ENCODE data around the gene PSKH1. TPM values are rescaled to one million over a fixed set of nuclear protein-coding genes. Genes with fewer than 3 reads are reported as not detected.

PSKH1 gene
- total RNA-seq, 5 donors from 2014 or later (not counting 1 experiment from before 2014, with no cell fraction given): 14.8 to 31.4 (median 28.1) TPM

GRCh38 chr16:67856927-67857546 is 36.0 kb upstream of the PSKH1 start:
- Mint-ChIP-seq H3K36me3 (peaks cover 3% of the 10 kb centered on the region), H3K9me3 (no peaks in the 10 kb centered on the region), H3K27ac (peak overlapping the region; percentile 21 to 40), H3K4me1 (peaks cover 29 to 45% (median 38%) of the 10 kb centered on the region in 3 donors), H3K27me3 (no peaks in the 10 kb centered on the region), H3K4me3 (no peak overlapping the region)
- Histone ChIP-seq H3K4me1 (ENCODE audit: control insufficient read depth in 1 of 2, extremely low read depth in 1 of 2, insufficient read depth in 2 of 2, low read length in 2 of 2) (peaks cover 0 to 27% of the 10 kb centered on the region in 2 experiments), H3K4me3 (ENCODE audit: control insufficient read depth in 1 of 2, extremely low read depth in 1 of 2, low read length in 1 of 2) (no peak overlapping the region), H3K27ac (ENCODE audit: low read length) (peak overlapping the region; percentile 55), H3K36me3 (ENCODE audit: control insufficient read depth in 2 of 2, extremely low read depth in 1 of 2, insufficient read depth in 1 of 2, low read length in 1 of 2) (peaks cover 0 to 15% of the 10 kb centered on the region in 2 donors), H3K9me3 (no peaks in the 10 kb centered on the region), H3K27me3 (replicated peaks in 1 of 2; ENCODE audit: control insufficient read depth in 2 of 2, extremely low read depth in 1 of 2, insufficient read depth in 2 of 2, low read length in 1 of 2) (no peaks in the 10 kb centered on the region)
- CTCF ChIA-PET: interaction anchor here in 1 of 2 donors (0.7 to 0.8 kb wide), 2 partner anchors 12 to 1885 kb away, joined by 4 read pairs; no protein-coding TSS in a partner anchor
- WGBS (ENCODE audit: insufficient coverage): 100% methylated on average over 4 of the region's 5 CpGs
- no peak for DNase-seq
- no peak for ATAC-seq (replicated peaks in 1 of 4)
- POLR2A ChIA-PET: interaction anchor here in 1 of 2 donors (0.7 kb wide), 1 partner anchor 197 kb away, joined by 7 read pairs; no protein-coding TSS in a partner anchor

GRCh38 chr16:67857547-67858233 is 35.4 kb upstream of the PSKH1 start:
- Mint-ChIP-seq H3K27me3 (no peaks in the 10 kb centered on the region), H3K9me3 (no peaks in the 10 kb centered on the region), H3K4me1 (peaks cover 32 to 45% (median 38%) of the 10 kb centered on the region in 3 donors), H3K36me3 (peaks cover 3% of the 10 kb centered on the region), H3K4me3 (no peak overlapping the region), H3K27ac (peak overlapping the region; percentile 40 to 69)
- ATAC-seq (replicated peaks in 1 of 4) (peak; percentile 48 to 64 (median 54)), DNase-seq (peak in 18 of 35 experiments; percentile 9 to 50 (median 22))
- ChIA-PET POLR2A (no interaction called here), CTCF (interaction anchor here in 1 of 2 donors (0.6 kb wide), 1 partner anchor 46 kb away, joined by 5 read pairs; no protein-coding TSS in a partner anchor)
- no CpG with 5 or more reads among the region's 3 CpGs for WGBS (ENCODE audit: insufficient coverage)
- no peaks in the 10 kb centered on the region for H3K9me3 ChIP-seq
- peaks cover 0 to 25% of the 10 kb centered on the region in 2 experiments for H3K4me1 ChIP-seq (ENCODE audit: control insufficient read depth in 1 of 2, extremely low read depth in 1 of 2, insufficient read depth in 2 of 2, low read length in 2 of 2)
- peaks cover 0 to 16% of the 10 kb centered on the region in 2 donors for H3K36me3 ChIP-seq (ENCODE audit: control insufficient read depth in 2 of 2, extremely low read depth in 1 of 2, insufficient read depth in 1 of 2, low read length in 1 of 2)
- H3K27me3 ChIP-seq (replicated peaks in 1 of 2; ENCODE audit: control insufficient read depth in 2 of 2, extremely low read depth in 1 of 2, insufficient read depth in 2 of 2, low read length in 1 of 2): no peaks in the 10 kb centered on the region
- H3K27ac ChIP-seq (ENCODE audit: low read length): peak overlapping the region; percentile 55
- H3K4me3 ChIP-seq (ENCODE audit: control insufficient read depth in 1 of 2, extremely low read depth in 1 of 2, low read length in 1 of 2): no peak overlapping the region

DNA sequence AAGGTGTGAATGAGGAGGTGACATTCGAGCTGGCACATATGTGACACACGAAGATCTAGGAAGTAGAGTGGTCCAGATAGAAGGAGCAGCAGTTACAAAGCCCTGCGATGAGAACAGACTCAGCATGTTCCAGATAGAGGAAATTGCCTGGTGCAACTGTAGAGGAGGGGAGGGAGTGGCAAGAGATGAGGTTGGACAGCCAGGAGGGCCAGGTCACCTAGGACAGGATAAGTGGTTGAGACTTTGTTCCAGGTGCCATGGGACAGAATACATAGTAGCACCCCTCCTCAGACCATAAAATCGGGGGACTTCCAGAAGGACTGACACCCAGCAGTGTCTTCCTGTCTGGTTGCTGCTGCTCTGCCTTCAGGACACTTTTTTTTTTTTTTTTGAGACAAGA is 34.6 kb upstream of the PSKH1 start:
- Mint-ChIP-seq H3K4me3 (no peak overlapping the region), H3K27me3 (no peaks in the 10 kb centered on the region), H3K36me3 (peaks cover 3% of the 10 kb centered on the region), H3K27ac (peak overlapping the region; percentile 30 to 40), H3K9me3 (no peaks in the 10 kb centered on the region), H3K4me1 (peaks cover 32 to 45% (median 38%) of the 10 kb centered on the region in 3 donors)
- ChIA-PET CTCF (no interaction called here), POLR2A (interaction anchor here in 1 of 2 donors (0.6 kb wide), 1 partner anchor 445 kb away, joined by 3 read pairs; no protein-coding TSS in a partner anchor)
- no peaks in the 10 kb centered on the region for H3K27me3 ChIP-seq (replicated peaks in 1 of 2; ENCODE audit: control insufficient read depth in 2 of 2, extremely low read depth in 1 of 2, insufficient read depth in 2 of 2, low read length in 1 of 2)
- no peak for DNase-seq
- H3K4me1 ChIP-seq (ENCODE audit: control insufficient read depth in 1 of 2, extremely low read depth in 1 of 2, insufficient read depth in 2 of 2, low read length in 2 of 2): peaks cover 0 to 25% of the 10 kb centered on the region in 2 experiments
- ATAC-seq (replicated peaks in 1 of 4): no peak
- peaks cover 0 to 16% of the 10 kb centered on the region in 2 donors for H3K36me3 ChIP-seq (ENCODE audit: control insufficient read depth in 2 of 2, extremely low read depth in 1 of 2, insufficient read depth in 1 of 2, low read length in 1 of 2)
- no peaks in the 10 kb centered on the region for H3K9me3 ChIP-seq
- 71% methylated on average over 4 of the region's 4 CpGs for WGBS (ENCODE audit: insufficient coverage)
- peak overlapping the region; percentile 40 for H3K27ac ChIP-seq (ENCODE audit: low read length)
- H3K4me3 ChIP-seq (ENCODE audit: control insufficient read depth in 1 of 2, extremely low read depth in 1 of 2, low read length in 1 of 2): no peak overlapping the region

DNA sequence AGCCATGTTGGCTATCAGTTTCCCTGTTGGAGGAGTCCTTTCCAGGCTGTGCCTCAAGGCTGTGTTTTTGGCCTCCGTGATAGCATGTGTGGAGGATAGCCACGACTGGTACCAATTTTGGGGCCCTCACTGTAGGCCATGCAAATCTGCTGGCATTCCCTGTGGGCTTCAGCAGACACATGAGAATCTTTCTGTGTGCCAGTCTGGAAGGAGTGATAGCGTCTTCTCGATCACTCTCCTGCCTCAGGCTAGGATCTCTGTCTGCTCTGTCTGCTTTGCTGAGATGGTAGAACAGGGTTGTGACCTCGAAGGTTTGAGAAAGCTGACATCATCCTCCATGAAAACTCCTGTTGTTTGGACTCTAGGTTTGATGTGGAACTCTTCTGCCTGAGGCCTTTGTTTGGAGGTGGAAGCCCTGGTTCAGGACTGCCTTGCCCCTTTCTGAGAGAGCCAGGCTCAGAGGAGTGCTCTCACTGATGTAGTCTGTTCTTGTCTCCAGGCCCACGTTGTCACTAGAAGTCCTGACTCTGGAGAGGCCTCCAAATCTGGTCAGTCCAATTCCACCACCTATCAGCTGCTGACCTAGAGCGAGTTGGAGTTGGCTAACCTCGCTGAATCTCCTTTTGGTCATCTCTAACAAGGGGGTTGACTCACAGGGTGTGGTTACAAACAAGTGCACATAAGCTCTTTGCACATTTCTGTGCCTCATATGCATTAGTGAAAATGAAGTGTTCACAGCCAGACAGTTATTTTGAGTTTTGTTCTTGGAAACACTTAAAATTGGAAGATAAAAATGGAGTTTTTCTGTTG is 32.3 kb upstream of the PSKH1 start:
- ATAC-seq (replicated peaks in 1 of 4) (no peak), DNase-seq (no peak)
- peaks cover 27 to 33% (median 33%) of the 10 kb centered on the region in 3 donors for H3K4me1 Mint-ChIP-seq
- Histone ChIP-seq H3K27ac (ENCODE audit: low read length) (no peak overlapping the region), H3K36me3 (ENCODE audit: control insufficient read depth in 2 of 2, extremely low read depth in 1 of 2, insufficient read depth in 1 of 2, low read length in 1 of 2) (peaks cover 4 to 24% of the 10 kb centered on the region in 2 donors), H3K4me1 (ENCODE audit: control insufficient read depth in 1 of 2, extremely low read depth in 1 of 2, insufficient read depth in 2 of 2, low read length in 2 of 2) (peaks cover 0 to 20% of the 10 kb centered on the region in 2 experiments), H3K27me3 (replicated peaks in 1 of 2; ENCODE audit: control insufficient read depth in 2 of 2, extremely low read depth in 1 of 2, insufficient read depth in 2 of 2, low read length in 1 of 2) (no peaks in the 10 kb centered on the region), H3K4me3 (ENCODE audit: control insufficient read depth in 1 of 2, extremely low read depth in 1 of 2, low read length in 1 of 2) (no peak overlapping the region), H3K9me3 (no peaks in the 10 kb centered on the region)
- ChIA-PET CTCF (no interaction called here), POLR2A (no interaction called here)
- H3K27ac Mint-ChIP-seq: peak overlapping the region in 1 of 2 donors; percentile 36
- H3K4me3 Mint-ChIP-seq: no peak overlapping the region
- H3K9me3 Mint-ChIP-seq: no peaks in the 10 kb centered on the region
- H3K36me3 Mint-ChIP-seq: peaks cover 3% of the 10 kb centered on the region
- 96% methylated on average over 6 of the region's 8 CpGs for WGBS (ENCODE audit: insufficient coverage)
- no peaks in the 10 kb centered on the region for H3K27me3 Mint-ChIP-seq

DNA sequence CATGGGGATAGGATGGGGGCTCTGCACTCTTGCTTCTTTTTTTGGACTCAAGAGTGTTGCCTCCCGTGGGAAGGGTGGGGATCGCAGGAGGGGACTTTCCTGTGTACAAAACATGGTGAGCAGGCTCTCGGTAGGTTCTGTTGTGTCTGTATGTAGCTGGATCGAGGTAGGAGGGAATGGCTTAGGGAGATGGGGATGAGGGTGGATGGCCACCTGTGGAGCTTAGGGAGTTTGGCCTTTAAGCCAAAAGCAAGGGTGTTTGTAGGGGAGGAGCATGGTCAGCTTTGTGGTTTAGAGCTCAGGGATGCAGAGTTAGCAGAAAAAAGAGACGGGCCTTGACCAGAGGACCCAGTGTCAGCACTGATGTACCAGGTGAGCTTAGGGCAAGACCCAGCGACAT is 31.2 kb upstream of the PSKH1 start:
- H3K36me3 ChIP-seq (ENCODE audit: control insufficient read depth in 2 of 2, extremely low read depth in 1 of 2, insufficient read depth in 1 of 2, low read length in 1 of 2): peaks cover 4 to 30% of the 10 kb centered on the region in 2 donors
- H3K27me3 ChIP-seq (replicated peaks in 1 of 2; ENCODE audit: control insufficient read depth in 2 of 2, extremely low read depth in 1 of 2, insufficient read depth in 2 of 2, low read length in 1 of 2): no peaks in the 10 kb centered on the region
- Mint-ChIP-seq H3K9me3 (no peaks in the 10 kb centered on the region), H3K27me3 (no peaks in the 10 kb centered on the region), H3K36me3 (peaks cover 5% of the 10 kb centered on the region), H3K4me3 (no peak overlapping the region), H3K27ac (peak overlapping the region in 1 of 2 donors; percentile 28), H3K4me1 (peaks cover 24 to 27% (median 27%) of the 10 kb centered on the region in 3 donors)
- DNase-seq (no peak), ATAC-seq (replicated peaks in 1 of 4) (no peak)
- CTCF ChIA-PET: interaction anchor here (0.6 kb wide), 3 partner anchors 42 to 426 kb away, joined by 3 to 5 read pairs (median 3); no protein-coding TSS in a partner anchor
- 88% methylated on average over 5 of the region's 6 CpGs for WGBS (ENCODE audit: insufficient coverage)
- H3K4me3 ChIP-seq (ENCODE audit: control insufficient read depth in 1 of 2, extremely low read depth in 1 of 2, low read length in 1 of 2): no peak overlapping the region
- no peaks in the 10 kb centered on the region for H3K9me3 ChIP-seq
- POLR2A ChIA-PET: no interaction called here
- no peak overlapping the region for H3K27ac ChIP-seq (ENCODE audit: low read length)
- H3K4me1 ChIP-seq (ENCODE audit: control insufficient read depth in 1 of 2, extremely low read depth in 1 of 2, insufficient read depth in 2 of 2, low read length in 2 of 2): peaks cover 0 to 19% of the 10 kb centered on the region in 2 experiments

Measured in T-cell (primary cell).